Chondrocyte (in vitro differentiated cells): ENCODE data around the gene GNA12. TPM values are rescaled to one million over a fixed set of nuclear protein-coding genes. Genes with fewer than 3 reads are reported as not detected.

Source experiments
- DNase-seq: peaks from one replicate; pipeline ENCODE4 v3.0.0; 2021; ENCODE audit warnings: mixed read lengths, low spot score
- H3K27ac Mint-ChIP-seq: one replicate; pipeline ENCODE4 v1.8.0; 2021; ENCODE audit warnings: mild to moderate bottlenecking, moderate library complexity, mixed read lengths; ENCODE audit not compliant: unreplicated experiment
- H3K27me3 Mint-ChIP-seq: 2 replicates; pipeline ENCODE4 v1.8.0; 2021; ENCODE audit warnings: low read depth, mixed read lengths
- H3K36me3 Mint-ChIP-seq: 2 replicates; pipeline ENCODE4 v1.8.0; 2021; ENCODE audit warnings: low read depth, mixed read lengths
- H3K4me1 Mint-ChIP-seq: 2 replicates; pipeline ENCODE4 v1.8.0; 2021; ENCODE audit warnings: low read depth, mild to moderate bottlenecking, mixed read lengths
- H3K4me3 Mint-ChIP-seq: one replicate; pipeline ENCODE4 v1.8.0; 2021; ENCODE audit warnings: mild to moderate bottlenecking, moderate library complexity, mixed read lengths; ENCODE audit not compliant: unreplicated experiment
- H3K9me3 Mint-ChIP-seq: 2 replicates; pipeline ENCODE4 v1.8.0; 2021; ENCODE audit warnings: low read depth, mixed read lengths
- CTCF ChIP-seq: fragments of 200-600 bp; sonication (generic); IDR thresholded peaks from 2 replicates; pipeline ENCODE4 v1.5.0; 2021; ENCODE audit warnings: antibody characterized with exemption, mild to moderate bottlenecking, moderate library complexity
- long read RNA-seq: library from polyadenylated mRNA; stranded (forward); transcript quantifications from one replicate; pipeline ENCODE4 v2.0.0, GENCODE V29; 2021
- total RNA-seq: library from RNA; stranded (reverse); gene quantifications from 3 replicates; pipeline ENCODE4 v1.2.1, GENCODE V29; 2021

Gene GNA12, protein sequence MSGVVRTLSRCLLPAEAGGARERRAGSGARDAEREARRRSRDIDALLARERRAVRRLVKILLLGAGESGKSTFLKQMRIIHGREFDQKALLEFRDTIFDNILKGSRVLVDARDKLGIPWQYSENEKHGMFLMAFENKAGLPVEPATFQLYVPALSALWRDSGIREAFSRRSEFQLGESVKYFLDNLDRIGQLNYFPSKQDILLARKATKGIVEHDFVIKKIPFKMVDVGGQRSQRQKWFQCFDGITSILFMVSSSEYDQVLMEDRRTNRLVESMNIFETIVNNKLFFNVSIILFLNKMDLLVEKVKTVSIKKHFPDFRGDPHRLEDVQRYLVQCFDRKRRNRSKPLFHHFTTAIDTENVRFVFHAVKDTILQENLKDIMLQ
- total RNA-seq, result 77.5 to 111 TPM (median 108 TPM) in 3 replicates
- long read RNA-seq, full-length matches to known transcripts, result 592 of 660 reads
- long read RNA-seq, partial matches to known transcripts, result 5 of 660 reads
- long read RNA-seq, other reads (novel, unspliced or antisense), result 63 of 660 reads

DNA sequence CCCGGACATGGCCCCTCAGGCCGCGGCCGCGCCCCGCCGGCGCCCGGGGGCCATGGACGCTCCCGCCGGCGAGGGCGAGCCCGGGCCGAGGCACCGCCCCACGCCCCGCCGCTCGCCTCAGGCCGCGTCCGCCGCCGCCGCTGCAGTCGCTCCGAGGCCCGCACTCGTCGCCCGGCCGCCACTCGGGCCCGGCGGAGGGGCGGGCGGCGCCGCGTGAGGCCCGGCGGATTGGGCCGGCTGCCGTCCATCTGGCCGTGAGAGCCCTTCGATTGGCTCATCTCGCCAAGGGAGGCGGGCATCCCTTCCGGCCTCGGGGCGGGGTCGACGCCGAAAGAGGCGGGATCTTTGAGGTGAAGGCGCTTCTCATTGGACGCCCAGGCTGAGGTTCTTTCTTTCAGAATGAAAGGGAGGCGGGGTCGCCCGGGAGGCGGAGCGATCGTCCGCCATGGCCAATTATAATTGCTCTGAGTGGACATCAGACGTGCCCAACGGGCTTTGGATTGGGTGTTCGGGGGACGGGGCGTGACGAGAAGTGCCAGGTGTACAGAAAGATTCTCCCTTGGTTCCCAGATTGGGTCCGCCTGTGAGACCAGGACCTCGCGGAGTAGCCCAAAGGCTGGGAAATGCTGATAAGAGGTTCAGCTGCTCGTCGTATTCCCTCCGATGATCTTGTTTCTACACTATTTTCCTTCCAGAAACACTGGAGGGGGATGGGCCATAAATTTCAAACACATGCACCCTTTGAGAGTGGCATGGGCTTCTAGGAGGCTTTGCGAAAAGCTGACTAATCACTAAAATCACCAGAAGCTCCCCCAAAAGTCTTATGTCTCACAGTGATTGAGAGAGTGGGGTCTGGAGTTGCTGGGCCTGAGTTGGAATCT, at the start of gene GNA12:
GNA12 (minus strand) TSS at position 156 of the 881 bp plus-strand sequence; CDS start at position 9, 147 bp downstream.
- Mint-ChIP-seq H3K27ac (peak within 1 kb of the TSS; percentile 91), H3K36me3 (peaks cover 3% of the 10 kb centered on the region), H3K4me3 (peak within 1 kb of the TSS; percentile 84), H3K27me3 (no peaks in the 10 kb centered on the region), H3K4me1 (peaks cover 36% of the 10 kb centered on the region), H3K9me3 (peaks cover 8% of the 10 kb centered on the region)
- DNase-seq, result peak; percentile 98
- TF ChIP-seq CTCF, result no peak

- Mint-ChIP-seq H3K9me3 (no peaks in the 10 kb centered on the region), H3K4me1 (peaks cover 8% of the 10 kb centered on the region), H3K36me3 (no peaks in the 10 kb centered on the region), H3K27ac (no peak overlapping the region), H3K4me3 (no peak overlapping the region), H3K27me3 (peaks cover 3% of the 10 kb centered on the region)
- no peak for DNase-seq
- TF ChIP-seq CTCF, result no peak
Measured at GRCh38 chr7:2893411-2893861, 49.3 kb upstream of the GNA12 start.

DNA sequence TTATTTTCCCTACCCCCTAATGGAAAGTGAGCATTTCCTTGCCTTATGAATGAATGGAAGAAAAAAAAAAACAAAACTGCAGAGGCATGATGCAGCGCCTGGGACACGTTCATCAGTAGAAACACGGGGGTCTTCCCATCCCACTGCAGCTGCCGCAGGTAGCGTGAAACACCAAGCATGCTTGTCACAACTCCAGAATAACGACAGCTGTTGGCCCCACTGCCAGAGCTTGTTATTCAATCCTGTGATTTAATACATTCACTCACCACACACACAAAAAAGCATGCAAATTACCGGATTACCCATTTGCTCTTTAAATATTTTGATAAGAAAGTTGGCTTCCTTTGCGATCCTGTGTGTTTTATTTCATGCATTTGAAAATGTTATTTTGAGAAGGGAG, 48.4 kb upstream of the GNA12 start:
- no peak overlapping the region for H3K27ac Mint-ChIP-seq
- no peaks in the 10 kb centered on the region for H3K9me3 Mint-ChIP-seq
- no peaks in the 10 kb centered on the region for H3K36me3 Mint-ChIP-seq
- DNase-seq, result no peak
- no peak overlapping the region for H3K4me3 Mint-ChIP-seq
- peaks cover 3% of the 10 kb centered on the region for H3K27me3 Mint-ChIP-seq
- peaks cover 8% of the 10 kb centered on the region for H3K4me1 Mint-ChIP-seq
- TF ChIP-seq CTCF, result no peak

DNA sequence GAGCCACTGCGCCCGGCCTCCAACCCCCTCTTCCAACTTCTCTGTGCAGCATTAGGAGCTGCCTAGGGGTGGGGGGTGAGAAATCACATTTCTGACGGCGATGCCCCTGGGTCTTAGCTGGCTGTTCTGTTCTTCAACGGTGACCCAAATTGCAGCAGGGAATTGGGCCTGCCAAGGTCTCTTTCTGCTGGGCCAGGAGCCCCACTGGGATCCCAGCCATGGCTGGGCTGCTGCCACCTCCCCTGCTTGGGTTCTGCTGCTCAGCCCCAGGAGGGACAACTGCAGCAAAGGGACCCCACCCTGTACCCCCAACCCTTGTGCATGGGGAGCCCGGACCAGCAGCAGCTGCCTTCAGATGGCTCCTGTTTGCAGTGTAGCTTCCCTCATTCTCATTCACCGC, 43.7 kb upstream of the GNA12 start:
- H3K9me3 Mint-ChIP-seq, result no peaks in the 10 kb centered on the region
- H3K27me3 Mint-ChIP-seq, result no peaks in the 10 kb centered on the region
- H3K36me3 Mint-ChIP-seq, result no peaks in the 10 kb centered on the region
- no peak overlapping the region for H3K27ac Mint-ChIP-seq
- H3K4me3 Mint-ChIP-seq, result no peak overlapping the region
- TF ChIP-seq CTCF, result no peak
- DNase-seq, result no peak
- peaks cover 10% of the 10 kb centered on the region for H3K4me1 Mint-ChIP-seq

- Mint-ChIP-seq H3K4me3 (no peak overlapping the region), H3K36me3 (no peaks in the 10 kb centered on the region), H3K27ac (no peak overlapping the region), H3K27me3 (no peaks in the 10 kb centered on the region), H3K4me1 (peaks cover 4% of the 10 kb centered on the region), H3K9me3 (no peaks in the 10 kb centered on the region)
- TF ChIP-seq CTCF, result peak; percentile 83
- no peak for DNase-seq
Measured at GRCh38 chr7:2886900-2887299, 42.8 kb upstream of the GNA12 start.
